GM20000 (cell line): ENCODE results near the gene RPL13.

Experiments
- DNase-seq: peaks from one replicate; pipeline ENCODE4 v3.0.0; 2012; ENCODE audit warnings: low spot score
- CTCF ChIP-seq: IDR thresholded peaks from 2 replicates; pipeline ENCODE4 v1.5.1; 2012; ENCODE audit warnings: mild to moderate bottlenecking, control low read depth; ENCODE audit errors: extremely low read depth, missing control alignments

RPL13 gene

GRCh38 chr16:89598199-89598598, 37.7 kb downstream of the RPL13 start:
- no peak for TF ChIP-seq CTCF
- no peak for DNase-seq

- peak; percentile 68 for DNase-seq
Observed at GRCh38 chr16:89599451-89599858, 39.0 kb downstream of the RPL13 start.

GRCh38 chr16:89599902-89600301, 39.4 kb downstream of the RPL13 start:
- TF ChIP-seq CTCF = no peak
- no peak for DNase-seq

More at GRCh38 chr16:89599451-89599858, 39.0 kb downstream of the RPL13 start:
- TF ChIP-seq CTCF = peak; percentile 21

GRCh38 chr16:89600427-89600826, 39.9 kb downstream of the RPL13 start:
- DNase-seq = no peak
- no peak for TF ChIP-seq CTCF

GRCh38 chr16:89600956-89601355, 40.5 kb downstream of the RPL13 start:
- TF ChIP-seq CTCF = no peak
- DNase-seq = no peak

GRCh38 chr16:89601906-89602272, 41.4 kb downstream of the RPL13 start:
- TF ChIP-seq CTCF = no peak
- no peak for DNase-seq

- TF ChIP-seq CTCF = no peak
- peak; percentile 73 for DNase-seq
Observed at GRCh38 chr16:89602273-89602951, 41.9 kb downstream of the RPL13 start.
